GM12801 (cell line): ENCODE measurements around the gene TAGLN.

ENCODE experiments used
- TF ChIP-seq, protein P1 (sequence below): IDR thresholded peaks from one replicate; pipeline ENCODE4 v1.5.1; 2011; ENCODE audit warnings: control low read depth; ENCODE audit not compliant: insufficient read length; ENCODE audit errors: extremely low read depth

Gene TAGLN

DNA sequence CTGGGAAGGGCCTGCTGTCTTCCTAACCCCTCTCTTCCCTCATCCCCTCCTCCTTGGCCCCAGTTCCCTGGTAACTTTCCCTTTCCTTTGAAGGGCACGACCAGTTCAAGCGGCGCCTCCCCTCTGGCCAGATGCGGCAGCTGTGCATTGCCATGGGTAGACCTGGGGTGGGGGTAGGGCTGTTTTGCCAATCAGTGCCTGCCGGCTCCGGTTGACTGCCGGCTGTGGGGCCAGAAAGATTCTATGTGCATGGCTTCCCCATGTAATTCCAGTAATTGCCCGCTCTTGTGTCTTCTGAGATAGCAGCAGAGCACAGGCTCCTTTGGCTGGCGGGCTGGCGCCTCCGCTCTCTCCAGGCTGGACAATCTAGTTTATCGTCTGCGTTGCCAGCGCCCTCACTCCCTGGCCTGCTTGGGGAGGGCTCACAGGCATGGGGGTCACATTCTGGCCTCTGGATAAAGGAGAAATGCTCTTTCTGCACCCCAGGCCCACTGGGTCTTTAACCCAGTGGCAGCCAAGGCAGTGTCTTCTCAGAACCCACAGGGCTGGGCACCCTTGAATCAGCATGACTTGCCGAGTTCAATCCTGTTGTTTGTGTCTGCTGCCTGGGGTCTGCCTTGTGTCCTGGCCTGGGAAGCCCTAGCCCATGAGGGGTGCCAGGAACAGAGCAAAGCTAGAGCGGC lies 11.2 kb upstream of the TAGLN start:
- TF ChIP-seq, protein P1, sequence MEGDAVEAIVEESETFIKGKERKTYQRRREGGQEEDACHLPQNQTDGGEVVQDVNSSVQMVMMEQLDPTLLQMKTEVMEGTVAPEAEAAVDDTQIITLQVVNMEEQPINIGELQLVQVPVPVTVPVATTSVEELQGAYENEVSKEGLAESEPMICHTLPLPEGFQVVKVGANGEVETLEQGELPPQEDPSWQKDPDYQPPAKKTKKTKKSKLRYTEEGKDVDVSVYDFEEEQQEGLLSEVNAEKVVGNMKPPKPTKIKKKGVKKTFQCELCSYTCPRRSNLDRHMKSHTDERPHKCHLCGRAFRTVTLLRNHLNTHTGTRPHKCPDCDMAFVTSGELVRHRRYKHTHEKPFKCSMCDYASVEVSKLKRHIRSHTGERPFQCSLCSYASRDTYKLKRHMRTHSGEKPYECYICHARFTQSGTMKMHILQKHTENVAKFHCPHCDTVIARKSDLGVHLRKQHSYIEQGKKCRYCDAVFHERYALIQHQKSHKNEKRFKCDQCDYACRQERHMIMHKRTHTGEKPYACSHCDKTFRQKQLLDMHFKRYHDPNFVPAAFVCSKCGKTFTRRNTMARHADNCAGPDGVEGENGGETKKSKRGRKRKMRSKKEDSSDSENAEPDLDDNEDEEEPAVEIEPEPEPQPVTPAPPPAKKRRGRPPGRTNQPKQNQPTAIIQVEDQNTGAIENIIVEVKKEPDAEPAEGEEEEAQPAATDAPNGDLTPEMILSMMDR, result no peak

DNA sequence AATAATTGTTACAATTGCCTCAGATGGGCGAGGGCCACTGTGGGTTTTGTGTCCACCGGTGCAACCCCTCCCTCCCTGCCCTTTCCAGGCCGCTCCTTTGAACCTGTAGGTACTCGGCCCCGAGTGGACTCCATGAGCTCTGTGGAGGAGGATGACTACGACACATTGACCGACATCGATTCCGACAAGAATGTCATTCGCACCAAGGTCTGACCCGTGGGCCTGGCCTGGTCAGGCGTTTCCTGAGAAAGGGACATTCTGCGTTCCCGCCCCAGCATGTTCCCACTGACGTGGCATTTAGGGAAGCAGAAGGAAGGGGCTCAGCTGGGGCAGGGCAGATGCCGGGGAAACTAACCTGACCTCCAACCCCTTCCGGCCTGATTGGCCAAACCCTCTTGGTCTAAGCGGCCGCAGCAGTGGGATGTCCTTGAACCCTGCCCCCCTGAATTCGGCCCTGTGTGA lies 10.5 kb upstream of the TAGLN start:
- TF ChIP-seq, protein P1, result no peak

DNA sequence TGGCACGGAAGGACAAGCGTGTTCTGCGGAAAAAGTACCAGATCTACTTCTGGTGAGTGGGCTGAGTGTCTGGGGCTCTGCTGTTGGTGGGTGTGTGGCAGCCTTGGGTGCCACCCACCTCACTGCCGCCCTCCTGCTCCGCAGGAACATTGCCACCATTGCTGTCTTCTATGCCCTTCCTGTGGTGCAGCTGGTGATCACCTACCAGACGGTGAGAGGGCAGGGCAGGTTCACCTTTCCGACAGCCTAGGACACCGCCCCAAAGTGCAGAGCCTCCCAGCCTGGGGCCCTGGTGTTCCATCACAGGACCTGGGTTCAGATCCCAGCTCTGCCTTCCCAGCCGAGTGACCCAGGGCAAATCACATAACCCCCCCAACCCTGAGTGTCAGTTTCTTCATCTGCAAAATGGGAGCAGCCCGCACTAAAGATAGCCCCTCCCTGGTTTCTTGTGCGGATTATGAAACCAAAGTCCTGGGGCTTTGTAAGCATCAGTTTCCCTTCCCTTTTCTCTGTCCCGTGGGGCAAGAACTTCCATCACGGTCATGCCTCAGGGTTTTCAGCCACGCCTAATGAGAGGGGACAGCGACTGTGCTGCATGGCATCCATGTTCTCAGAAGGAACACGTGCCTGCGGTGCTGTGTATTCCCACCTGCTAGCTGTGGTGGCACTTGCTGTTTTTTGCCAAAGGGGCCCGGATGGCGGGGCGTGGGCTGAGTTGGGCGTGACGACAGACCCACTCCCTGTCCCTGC lies 9.8 kb upstream of the TAGLN start:
- TF ChIP-seq, protein P1, result no peak

DNA sequence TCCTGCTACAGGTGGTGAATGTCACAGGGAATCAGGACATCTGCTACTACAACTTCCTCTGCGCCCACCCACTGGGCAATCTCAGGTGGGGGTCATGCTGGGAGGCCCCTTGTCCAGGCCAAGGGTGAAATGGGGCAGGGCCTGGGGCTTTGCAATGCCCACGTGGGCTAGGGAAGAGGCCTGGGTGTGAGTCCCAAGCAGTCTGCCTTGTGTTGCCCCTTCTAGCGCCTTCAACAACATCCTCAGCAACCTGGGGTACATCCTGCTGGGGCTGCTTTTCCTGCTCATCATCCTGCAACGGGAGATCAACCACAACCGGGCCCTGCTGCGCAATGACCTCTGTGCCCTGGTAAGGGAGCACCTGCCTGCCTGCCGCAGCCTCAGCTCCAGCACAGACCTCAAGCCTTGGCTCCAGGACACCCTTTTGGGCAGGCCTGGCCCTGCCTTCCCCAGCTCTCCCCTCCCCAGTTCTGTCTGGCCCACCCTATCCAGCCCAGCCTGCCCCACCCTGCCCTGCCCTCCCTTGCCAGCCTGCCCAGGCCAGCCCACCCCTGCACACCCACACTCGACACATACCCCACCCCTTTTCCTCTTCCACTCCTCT lies 9.1 kb upstream of the TAGLN start:
- TF ChIP-seq, protein P1, result no peak

DNA sequence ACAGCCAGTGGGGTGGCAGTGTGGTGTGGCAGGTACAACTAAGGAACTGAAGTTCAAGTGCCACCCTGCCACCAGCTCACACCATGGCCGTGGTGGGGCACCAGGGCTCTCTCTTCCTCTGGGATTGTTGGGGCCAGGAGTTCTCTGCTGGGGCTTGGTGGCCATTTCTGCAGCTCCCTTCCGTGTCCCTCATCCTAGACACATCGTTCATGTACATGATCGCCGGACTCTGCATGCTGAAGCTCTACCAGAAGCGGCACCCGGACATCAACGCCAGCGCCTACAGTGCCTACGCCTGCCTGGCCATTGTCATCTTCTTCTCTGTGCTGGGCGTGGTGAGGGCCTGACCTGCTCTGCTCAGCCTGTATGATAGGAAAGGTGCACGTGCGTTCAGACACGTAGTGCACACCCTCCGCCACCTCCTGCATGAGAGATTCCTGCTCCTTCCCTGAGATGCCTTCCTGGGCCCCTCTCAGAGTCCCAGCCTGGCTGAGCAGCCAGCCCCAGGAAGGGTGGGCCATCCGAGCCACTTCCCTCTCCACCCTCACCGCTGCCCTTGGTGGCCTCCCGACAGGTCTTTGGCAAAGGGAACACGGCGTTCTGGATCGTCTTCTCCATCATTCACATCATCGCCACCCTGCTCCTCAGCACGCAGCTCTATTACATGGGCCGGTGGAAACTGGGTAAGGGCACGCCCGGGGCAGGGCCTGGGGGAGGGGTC lies 7.3 kb upstream of the TAGLN start:
- TF ChIP-seq, protein P1, result no peak

DNA sequence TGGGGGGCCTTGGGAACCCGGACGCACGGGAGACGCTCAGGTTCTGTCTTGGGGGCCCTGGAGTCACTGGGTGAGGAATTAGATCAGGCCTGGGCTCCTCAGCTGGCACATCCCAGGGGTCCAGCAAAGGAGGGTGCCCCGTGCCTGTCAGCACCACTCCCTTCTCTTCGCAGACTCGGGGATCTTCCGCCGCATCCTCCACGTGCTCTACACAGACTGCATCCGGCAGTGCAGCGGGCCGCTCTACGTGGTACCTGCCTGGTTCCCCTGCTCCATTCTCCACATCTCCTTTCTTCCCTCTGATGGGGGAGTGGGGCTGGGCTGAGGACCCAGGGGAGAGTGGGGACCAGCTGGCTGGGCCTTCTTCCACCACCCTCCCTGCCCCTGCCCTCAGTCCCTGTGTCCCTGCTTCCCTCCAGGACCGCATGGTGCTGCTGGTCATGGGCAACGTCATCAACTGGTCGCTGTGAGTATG lies 6.7 kb upstream of the TAGLN start:
- TF ChIP-seq, protein P1, result no peak
